Stimulated activated CD4-positive, alpha-beta T cell treated with anti-CD3 and anti-CD28 coated beads, Interleukin-1b, Interleukin-23, amount 100 ng/mL, for 4 hours (primary cell): Measurements from ENCODE around the gene BACH2.
"Not testable (repeated sequence)": the region's sequence is repeated elsewhere in the genome, so short reads cannot be mapped to it uniquely, and the experiment has no call there.

Experiments
- DNase-seq, 2 donors: peaks; one replicate each; pipeline ENCODE4 v3.0.0-alpha.2; 2020; ENCODE audit warnings: low read depth in 2 of 2

BACH2 gene

DNA sequence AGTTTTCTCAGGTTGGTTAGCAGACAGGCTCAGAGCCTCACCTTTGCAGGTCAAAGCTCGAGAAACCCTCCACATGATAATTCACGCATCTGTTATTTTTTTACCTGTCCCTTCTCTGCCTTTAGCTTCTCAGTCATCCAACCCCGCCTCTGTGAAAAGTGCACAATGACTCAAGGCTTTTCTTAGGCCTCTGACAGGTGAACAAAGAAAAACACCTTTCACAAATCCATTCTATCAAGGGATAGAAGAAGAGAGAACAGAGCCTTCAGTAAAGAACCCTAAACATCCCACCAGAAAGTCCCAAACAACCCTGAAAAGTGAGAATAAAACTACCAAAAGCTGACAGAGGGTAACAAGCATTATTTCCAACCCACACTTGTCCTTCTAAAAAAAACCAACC, 224.1 kb downstream of the BACH2 start:
- DNase-seq, result no peak

DNA sequence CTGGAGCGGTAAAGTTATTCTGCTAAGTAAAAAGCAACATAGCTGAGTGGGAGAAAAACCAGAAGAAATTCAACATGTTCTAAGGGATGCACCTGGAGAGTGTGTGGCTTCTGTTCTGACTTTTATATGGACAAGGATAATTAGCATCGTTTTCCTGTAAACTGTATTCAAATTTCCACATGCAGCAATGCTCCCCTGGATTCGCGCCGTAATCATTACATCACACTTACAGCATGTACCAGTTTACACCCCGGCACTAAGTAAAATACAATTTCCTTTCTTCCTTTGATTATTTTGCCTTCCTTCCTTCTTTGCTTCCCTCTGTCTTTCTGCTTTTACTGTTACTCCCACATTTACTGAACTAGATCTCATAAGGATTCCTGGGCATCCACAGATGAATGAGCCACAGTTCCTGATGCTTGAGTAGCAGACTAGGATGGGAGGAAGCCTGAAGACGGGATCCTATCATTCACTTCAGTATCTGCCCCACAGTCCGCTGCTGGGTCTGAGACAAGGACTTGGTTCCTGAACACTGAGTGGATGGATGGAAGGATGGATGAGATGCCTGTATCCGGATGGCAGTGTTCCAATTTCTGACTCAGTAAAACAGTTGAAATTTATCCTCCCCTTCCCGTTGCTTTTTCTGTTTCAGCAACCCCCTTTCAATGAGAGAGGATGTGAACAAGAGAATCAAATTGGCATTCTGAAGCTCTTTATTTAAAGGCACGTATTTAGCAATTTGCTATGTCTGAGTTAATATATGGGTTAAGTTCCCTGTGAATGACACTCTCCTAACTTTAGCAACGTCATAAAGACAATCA, 227.7 kb downstream of the BACH2 start:
- no peak for DNase-seq

DNA sequence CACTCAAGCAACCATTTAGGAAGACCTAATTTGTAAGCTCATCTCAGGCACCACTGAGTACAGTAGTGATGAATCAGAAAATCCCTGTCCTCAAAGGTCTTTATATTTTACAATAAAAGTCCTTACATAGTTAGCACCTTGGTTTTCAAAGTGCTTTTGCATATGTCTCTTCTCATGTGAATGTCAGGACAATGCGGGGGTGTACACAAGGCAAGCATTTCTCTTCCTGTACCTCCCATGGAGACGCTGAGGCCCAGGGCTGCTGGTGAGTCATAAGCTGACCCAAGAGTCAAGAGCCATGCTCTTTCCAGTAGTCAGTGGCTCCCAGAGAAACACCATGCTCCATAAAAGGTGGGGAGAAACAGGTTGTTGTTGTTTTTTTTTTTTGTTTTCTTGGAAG, 228.4 kb downstream of the BACH2 start:
- DNase-seq, result no peak

DNA sequence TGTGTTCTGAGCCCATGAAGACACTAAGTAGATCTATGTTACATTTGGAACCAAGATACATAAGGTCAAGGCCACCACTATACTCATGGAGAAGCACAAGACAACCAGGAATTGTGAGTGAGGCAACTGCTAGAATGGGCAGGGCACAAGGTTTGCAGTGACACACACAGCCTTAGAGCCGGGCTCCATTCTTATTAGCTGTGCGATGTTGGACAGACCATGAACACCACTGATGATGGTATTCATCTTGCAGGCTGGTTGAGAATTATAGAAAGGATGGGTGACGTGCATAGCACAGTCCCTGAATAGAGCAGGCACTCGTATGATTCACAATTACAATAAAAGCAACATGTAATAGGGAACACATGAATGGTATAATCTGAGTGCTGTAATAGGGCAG, 229.9 kb downstream of the BACH2 start:
- no peak for DNase-seq

DNA sequence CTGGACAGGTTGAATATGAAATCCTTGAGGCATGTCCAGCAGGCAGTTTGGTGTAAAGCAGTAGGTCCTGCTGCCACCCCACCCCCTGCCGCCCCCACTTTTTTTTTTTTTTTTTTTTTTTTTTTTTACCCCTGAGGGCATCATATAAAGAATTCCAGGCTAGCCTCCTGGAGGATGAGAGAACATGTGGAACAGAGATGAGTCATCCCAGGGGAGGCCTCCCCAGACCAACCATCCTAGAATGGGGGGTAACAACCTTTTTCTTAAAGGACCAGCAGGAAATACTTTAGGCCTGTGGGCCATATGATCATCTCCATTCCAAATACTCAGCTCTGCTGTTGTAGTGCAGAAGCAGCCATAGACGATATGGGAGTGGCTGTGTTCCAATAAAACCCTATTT, 231.5 kb downstream of the BACH2 start:
- no peak for DNase-seq

DNA sequence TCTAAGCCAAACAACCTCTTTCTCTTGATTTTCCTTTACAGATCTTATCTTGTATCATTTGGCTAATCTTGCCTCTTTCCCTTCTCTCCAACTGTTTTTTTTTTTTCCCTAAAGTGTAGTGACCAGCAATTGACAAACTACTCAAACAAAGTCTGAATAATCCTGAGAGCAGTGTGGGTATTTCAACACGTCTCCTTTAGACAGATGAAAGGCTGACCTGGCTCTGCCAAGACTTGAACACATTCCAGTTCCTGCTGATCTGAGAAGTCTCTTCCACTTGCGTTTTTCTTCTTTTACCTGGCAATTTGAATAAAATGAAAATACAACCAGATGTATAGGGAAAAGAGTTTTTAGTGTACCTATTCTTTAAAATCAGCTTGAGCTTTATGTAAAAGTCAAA, 234.0 kb downstream of the BACH2 start:
- no peak for DNase-seq

DNA sequence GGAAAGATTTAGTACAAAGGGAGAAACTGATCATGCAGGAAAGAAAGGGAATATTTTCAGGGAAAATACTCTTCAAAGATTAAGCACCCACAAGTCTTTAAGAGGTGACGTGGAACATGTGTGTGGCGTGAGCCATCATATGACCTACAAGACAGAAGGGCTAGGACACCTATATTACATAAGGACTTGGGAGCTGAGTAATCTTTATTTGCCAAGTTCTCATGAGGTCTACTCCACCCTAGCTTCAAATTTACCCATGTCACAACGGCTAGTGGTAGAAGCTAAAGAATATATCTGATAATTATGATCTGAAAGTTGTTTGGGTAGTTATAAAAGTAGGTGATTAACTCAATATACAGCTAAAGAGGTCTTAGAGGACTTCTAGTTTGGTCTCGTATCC, 234.6 kb downstream of the BACH2 start:
- DNase-seq, result no peak

DNA sequence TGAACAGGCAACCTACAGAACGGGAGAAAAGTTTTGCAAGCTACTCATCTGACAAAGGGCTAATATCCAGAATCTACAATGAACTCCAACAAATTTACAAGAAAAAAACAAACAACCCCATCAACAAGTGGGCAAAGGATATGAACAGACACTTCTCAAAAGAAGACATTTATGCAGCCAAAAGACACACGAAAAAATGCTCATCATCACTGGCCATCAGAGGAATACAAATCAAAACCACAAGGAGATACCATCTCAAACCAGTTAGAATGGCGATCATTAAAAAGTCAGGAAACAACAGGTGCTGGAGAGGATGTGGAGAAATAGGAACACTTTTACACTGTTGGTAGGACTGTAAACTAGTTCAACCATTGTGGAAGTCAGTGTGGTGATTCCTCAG, 237.5 kb downstream of the BACH2 start:
- not testable (repeated sequence) for DNase-seq

DNA sequence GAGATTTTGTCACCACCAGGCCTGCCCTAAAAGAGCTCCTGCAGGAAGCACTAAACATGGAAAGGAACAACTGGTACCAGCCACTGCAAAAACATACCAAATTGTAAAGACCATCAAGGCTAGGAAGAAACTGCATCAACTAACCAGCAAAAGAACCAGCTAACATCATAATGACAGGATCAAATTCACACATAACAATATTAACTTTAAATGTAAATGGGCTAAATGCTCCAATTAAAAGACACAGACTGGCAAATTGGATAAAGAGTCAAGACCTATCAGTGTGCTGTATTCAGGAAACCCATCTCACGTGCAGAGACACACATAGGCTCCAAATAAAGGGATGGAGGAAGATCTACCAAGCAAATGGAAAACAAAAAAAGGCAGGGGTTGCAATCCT, 240.7 kb downstream of the BACH2 start:
- not testable (repeated sequence) for DNase-seq

DNA sequence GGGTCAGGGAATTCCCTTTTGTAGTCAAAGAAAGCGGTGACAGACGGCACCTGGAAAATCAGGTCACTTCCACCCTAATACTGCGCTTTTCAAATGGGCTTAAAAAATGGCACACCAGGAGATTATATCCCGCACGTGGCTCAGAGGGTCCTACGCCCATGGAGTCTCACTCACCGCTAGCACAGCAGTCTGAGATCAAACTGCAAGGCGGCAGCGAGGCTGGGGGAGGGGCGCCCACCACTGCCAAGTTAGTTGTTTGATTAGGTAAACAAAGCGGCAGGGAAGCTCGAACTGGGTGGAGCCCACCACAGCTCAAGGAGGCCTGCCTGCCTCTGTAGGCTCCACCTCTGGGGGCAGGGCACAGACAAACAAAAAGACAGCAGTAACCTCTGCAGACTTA, 242.4 kb downstream of the BACH2 start:
- DNase-seq, result not testable (repeated sequence)

DNA sequence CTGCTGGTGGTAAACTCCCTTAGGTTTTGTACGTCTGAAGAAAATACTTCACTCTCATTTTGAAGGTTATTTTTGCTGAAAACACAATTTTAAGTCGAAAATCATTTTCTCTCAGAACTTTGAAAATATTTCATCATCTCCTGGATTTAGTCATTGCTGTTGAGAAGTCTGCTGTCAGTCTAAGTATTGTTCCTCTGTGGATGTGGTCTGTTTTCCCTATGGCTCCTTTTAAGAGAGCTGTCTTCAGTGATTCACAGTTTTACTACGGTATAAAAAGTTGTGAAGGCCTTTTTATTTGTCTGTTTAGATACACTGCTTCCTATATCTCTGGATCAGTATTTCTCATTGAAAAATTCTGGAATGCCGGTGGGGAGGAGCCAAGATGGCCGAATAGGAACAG, 243.0 kb downstream of the BACH2 start:
- no peak for DNase-seq

DNA sequence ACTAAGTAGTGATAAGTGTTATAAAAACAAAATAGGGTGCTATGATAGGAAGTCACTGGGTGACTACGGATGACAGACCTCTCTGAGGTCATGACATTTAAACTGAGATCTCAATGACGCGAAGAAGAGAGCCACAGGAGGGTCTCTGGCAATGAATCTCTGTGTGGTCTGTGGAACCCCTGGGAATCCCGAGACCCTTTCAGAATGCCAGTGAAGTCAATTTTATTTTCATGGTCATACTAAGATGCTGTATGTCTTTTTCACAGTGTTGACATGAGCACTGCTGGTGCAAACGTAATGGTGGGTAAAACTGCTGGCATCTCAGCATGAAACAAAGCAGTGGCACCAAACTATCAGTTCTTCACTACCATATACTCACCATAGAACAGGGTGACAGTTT, 247.3 kb downstream of the BACH2 start:
- no peak for DNase-seq

DNA sequence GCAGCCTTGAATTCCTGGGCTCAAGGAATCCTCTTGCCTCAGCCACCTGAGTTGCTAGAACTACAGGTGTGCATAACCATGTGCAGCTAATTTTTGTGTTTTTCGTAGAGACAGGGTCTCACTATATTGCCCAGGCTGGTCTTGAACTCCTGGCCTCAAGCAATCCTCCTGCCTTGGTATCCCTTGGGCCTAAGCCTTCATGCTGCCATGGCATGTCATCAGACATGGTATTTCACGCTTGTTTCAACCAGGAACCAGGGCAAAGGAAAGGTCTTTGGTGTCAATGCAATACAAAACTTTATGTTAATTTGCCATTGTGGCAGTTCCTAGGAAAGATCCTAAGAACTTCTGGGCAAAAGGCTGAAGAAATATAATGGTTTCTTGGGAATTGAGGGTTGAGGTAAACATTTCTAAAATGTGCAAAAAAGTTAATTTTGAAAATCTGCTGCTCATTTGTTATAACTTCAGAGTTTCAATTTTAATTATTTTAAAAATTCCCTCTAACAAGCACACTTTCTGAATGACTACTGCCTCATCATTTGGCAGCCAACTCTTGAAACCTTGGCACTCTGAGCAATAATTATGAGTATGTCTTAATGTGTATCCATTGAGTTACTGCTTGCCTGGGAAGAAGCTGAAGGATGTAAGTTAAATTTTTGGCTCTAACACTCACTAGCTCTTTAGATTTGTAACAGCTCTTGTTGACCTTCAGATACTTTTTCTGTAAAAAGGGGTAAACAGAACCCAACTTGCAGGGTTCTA, 248.3 kb downstream of the BACH2 start:
- DNase-seq, result no peak

DNA sequence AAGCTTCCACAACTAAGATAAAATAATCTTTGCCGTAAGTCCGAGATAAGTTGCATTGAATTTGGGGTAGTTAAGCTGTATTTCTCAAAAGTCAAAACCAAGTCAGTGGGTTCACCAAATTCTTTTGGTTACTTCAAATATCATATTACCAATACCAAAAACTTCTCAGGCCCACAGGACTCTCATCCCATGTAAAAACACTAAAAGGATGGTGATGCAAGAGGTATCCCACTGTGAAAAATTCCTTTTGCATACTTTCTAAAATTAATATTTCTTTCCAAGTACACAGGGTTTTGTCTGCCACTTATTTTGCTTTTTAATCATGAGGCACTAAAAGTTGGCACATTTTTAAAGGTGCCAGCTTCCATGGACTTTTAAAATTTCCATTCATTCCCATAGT, 251.1 kb downstream of the BACH2 start:
- no peak for DNase-seq

DNA sequence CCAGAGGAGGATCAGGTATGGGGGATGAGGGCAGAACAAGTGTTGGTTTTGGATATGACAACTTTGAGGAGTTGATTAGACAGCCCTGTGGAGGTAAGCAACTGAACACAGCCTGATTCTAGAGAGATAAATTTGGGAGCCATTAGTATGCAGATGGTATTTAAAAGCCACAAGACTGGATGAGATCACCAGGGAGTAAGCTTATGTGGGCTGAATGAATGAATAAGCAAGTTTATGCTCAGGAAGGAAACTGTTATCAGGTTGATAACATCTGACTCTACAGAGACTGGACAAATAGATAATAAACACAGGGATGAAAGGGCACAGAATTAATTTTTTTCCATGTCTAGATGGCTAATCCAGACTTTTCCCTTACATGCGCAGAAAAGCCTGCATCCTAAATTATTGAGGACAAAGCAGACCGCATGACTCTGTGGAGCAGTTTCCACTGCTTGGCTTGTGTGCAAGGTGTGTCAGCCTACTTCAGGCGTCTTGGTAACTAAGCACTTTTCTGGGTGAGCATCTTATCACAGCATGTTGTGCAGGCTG, 251.7 kb downstream of the BACH2 start:
- no peak for DNase-seq

DNA sequence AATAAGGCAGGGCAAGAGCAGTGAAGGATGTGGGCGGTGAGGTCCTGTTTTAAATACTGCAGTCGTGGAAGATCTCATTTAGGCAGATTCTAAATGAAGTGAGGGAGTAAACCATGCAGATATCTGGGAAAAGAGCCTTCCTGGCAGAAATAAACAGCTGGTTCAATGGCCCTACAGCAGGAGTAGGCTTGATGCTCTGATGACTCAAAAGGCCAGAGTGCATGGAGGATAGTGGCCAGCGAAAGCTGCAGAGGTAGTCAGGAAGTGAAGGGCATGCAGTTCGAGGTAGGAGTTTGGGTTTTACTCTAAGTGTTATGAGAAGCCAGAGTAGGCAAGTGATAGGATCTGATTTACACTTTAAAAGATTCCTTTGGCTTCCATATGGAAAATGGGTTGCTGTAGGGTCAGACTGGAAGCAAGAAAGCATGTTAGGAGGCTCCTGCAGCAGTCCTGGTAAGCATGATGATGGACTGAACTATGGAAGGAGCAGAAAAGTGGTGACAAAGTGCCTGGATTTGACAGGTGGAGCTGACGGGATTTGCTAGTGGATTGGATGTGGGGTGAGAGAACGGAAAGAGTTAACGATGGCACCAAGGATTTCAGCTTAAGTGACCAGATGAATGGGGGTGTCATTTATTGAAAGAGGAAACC, 252.3 kb downstream of the BACH2 start:
- DNase-seq, result no peak

DNA sequence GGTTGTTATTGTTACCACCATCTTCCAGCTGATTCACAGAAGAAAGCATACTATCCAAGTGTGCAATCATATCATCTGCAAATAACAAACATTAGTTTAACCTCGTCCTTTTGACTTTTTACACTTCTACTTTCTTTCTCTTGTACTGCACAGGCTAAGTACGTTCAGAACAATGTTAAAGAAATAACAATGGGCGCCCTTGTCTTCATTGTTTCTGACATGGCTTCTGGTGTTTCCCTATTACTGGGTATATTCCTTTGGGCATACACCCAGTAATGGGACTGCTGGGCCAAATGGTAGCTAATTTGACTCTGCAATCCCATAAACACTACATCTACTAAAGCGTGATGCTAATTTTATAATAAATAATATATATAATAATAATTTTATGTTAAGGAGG, 255.7 kb downstream of the BACH2 start:
- no peak for DNase-seq

DNA sequence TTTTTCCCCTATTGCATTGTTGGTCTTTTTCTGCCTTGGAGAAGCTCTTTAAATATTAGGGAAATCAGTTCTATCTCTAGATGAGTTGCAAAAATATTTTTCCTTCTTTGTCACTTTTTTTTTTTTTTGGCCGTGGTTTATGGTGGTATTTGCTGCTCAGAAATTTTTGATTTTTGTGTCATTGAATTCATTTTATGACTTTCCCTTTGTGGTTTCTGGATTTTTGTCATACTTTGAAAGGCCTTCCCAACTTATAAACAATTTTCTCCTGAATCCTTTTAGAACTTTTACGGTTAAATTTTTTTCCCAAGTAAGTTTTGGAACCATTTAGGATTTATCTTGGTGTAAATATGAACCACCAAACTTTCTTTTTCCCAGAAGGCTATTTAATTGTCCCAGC, 256.7 kb downstream of the BACH2 start:
- no peak for DNase-seq

DNA sequence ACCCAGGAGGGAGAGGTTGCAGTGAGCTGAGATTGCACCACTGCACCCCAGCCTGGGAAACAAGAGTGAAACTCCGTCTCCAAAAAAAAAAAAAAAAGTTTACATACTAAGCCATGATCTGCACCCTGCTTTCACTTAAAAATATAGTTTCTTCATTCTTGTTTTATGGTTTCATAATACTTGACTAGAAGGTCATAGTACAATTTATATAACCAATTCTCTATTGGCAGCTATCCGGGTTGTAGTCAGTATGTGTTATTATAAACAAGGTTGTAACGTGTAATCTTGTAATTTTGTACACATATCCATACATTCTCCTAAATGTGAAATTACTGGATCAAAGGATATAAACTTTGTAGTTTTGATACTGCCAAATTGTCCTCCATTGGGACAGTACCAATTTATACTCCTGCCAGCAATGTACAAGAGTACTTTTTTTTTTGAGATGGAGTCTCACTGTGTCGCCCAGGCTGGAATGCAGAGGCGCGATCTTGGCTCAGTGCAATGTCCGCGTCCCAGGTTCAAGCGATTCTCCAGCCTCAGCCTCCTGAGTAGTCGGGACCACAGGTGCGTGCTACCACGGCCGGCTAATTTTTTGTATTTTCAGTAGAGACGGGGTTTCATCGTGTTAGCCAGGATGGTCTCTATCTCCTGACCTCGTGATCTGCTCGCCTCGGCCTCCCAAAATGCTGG, 257.5 kb downstream of the BACH2 start:
- DNase-seq, result no peak

DNA sequence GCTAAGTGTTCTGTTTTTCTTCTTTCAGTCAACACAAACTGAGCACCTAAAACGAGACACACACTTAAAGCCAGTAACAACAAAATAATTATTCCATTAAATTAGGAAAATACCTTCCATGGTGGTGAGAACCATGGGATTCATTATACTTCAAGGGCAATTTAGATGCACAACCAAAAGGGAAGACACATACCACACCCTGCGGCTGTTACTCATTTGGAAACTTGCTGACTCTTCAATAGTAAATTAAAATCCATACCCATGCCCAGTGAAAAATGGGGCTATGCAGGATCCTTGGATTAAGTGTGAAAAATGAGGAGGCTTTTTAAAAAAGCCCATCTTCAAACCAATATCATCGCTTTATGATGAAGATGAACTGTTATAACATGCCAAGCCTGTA, 259.7 kb downstream of the BACH2 start:
- DNase-seq, result no peak

DNA sequence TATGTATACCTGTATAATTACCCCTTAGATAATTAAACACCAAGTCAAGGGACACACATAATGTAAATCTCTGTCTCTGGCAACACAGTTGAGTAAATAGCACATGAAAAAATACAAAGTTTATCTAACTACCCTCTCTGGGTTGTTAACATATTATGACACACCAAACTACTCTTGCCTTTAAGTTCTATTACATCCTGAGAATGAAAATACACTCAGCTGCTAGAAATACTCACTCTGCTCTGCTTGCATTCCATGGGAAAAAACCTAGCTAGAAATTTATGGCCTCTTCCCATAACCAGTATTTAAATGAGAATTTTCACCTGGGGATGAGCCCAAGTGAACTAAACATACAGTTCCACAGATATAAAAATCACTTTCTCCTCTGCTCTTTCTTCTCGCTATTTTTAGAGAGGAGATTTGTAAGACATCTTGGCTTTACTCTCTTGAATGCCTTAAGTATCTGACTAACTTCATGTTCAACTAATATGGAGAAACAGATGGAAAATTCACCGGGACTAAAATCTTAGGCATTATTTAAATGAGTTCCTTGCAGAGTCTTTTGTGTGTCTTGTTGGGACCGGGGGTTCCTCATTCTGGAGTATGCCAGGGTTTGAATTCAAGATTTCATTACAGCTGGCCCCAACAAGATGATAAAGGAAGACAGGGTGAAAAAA, 261.5 kb downstream of the BACH2 start:
- no peak for DNase-seq
